Femur (tissue), 1 donor: Measurements from ENCODE around the gene KLF4.
"Not testable (repeated sequence)": the region's sequence is repeated elsewhere in the genome, so short reads cannot be mapped to it uniquely, and the experiment has no call there.

Source experiments
- DNase-seq: peaks from one replicate; pipeline ENCODE4 v3.0.0-alpha.2; 2017

Gene KLF4

DNA sequence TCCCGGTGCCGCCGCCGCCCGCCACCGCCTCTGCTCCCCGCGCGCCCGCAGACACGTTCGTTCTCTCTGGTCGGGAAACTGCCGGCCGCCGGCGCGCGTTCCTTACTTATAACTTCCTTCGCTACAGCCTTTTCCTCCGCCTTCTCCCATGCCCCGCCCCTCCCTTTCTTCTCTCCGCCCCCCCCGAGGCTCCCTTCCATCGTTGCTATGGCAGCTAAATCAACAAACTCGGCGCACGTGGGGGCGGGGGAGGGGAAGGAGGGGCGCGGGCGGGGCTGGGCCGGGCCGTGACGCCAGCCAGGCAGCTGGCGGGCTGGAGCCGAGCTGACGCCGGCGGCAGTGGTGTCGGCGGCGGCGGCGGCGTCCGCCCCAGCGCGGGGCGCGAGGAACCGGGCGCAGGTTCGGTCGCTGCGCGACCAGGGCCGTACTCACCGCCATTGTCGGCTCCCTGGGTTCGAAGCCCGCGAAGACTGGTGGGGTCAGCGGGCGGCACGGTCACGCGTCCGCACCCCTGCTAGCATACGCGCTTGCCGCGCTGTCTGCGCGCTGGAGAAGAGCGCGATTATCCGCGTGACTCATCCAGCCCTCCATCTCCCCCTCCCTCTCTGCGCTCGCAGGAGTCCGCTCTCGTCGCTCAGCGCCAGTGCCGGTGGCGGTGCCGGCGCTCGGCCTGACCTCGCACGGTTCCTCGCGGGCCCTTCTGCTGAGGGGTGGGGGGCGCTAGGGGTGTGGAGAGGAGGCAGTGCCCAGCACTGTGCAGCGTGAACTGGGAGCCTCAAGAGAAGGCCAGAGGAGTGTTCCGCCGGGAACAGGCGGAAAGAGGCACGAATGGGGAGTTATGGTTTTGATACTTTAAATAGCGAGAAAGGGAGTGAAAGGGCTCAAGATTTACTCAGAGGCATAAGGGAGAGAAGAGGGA is at the start of gene KLF4:
Gene KLF4, minus strand, starts transcription at position 83 of the 919 bp plus-strand sequence. CDS start 597 bp downstream, outside the sequence.
- peak; percentile 96 for DNase-seq

DNA sequence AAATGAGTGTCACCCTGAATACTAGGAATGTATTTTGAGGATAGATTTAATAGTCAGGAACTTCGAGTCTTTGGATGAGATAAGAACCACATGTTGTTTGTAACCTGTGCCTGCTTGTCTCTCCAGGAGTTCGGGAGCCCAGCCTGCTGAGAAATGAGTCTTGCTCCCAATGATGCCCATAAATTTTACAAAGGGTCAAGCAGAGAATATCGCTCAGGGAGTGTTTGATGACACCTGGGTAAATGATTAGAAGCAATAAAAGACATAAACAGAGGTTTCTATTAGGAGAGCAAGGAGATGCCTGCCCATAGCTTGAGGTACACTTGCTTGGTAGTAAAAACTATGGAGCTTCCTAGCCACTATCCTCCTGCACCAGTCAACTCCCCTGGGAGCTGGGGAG is 46.9 kb upstream of the KLF4 start:
- DNase-seq = no peak

DNA sequence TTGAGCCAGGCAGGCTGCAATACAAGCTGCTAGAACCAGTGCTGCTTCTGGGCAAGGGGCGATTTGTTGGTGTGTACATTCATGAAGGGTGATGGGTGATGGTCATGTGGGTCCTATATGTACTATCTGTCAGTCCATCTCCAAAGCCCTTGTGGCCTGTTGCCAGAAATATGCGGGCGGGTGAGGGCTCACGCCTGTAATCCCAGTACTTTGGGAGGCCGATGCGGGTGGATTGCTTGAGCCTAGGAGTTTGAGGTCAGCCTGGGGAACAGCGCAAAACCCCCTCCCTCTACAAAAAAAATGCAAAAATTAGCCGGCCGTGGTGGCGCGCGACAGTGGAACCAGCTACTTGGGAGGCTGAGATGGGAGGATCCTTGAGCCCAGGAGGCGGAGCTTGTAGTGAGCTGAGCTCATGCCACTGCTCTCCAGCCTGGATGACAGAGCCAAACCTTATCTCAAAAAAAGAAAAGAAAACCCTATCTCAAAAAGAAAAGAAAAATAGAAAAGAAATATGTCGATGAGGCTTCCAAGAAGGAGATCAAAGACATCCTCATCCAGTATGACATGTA is 45.0 kb upstream of the KLF4 start:
- no peak for DNase-seq

DNA sequence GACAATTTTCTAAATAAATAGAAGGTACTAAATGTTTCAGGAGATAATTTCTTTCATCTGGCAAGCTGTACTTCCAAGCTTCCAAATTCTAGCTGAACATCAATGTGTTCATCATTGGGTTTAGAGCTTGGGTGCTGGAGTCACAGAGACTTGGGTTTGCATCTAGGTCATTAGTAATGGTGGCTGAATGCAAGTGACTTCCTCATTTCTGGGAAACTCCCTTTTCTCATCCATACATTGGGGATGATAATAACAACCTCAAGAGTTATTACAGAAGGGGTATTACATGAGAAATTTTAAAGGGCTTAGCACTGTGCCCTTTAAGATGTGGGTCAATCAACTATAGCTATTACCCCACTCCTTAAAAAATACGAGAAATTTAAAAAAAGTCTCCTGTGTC is 41.1 kb upstream of the KLF4 start:
- DNase-seq = no peak

DNA sequence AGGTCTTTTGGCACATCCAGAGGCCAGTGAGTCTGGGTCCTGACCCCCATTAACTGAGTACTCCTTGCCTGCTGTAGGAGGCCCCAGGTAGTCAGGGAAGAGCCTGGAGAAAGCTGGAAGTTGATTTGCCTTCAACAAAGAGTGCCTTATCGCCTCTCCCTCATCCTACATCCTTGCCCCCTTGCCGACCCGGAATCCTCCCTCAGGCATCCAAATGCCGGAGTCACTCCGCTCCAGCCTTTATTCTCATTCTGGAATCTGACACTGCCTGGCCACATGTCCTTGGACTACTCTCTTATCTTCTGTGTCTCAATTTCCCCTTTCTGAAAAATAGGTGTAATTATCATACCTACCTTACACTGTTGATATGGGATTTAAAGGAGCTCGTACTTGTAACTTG is 39.1 kb upstream of the KLF4 start:
- no peak for DNase-seq

DNA sequence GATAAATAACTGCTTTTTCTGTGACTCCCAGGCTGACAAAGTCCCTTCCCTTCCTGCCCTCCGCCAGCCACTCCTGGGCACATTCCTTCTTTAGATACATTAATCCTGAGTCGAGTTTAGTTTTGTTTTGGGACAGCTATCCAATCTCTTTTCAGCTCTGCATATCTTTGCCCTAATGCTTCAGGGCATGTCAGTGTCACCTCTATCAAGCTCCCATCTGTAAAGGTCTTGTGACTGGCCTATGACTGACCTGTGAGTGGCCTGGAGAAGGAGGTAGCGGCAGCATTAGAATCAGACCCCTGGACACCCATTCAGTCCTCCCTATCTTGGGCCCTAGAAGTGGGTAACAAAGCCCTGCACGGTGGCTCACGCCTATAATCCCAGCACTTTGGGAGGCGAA is 34.0 kb upstream of the KLF4 start:
- no peak for DNase-seq

DNA sequence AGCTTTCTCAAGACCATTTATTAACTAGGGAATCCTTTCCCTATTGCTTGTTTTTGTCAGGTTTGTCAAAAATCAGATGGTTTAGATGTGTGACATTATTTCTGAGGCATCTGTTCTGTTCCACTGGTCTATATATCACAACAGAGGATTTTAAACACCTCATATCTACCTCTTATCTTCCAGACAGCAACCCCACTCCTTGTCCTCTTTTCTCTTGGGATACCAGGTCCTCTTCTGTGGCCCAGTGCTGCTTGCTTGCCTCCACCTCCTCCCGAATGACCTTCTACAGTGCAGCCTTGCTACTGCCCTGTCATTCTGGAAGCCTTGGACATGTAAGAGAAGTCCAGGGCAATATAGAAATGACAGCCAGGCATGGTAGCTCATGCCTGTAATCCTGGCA is 30.6 kb upstream of the KLF4 start:
- DNase-seq = no peak

DNA sequence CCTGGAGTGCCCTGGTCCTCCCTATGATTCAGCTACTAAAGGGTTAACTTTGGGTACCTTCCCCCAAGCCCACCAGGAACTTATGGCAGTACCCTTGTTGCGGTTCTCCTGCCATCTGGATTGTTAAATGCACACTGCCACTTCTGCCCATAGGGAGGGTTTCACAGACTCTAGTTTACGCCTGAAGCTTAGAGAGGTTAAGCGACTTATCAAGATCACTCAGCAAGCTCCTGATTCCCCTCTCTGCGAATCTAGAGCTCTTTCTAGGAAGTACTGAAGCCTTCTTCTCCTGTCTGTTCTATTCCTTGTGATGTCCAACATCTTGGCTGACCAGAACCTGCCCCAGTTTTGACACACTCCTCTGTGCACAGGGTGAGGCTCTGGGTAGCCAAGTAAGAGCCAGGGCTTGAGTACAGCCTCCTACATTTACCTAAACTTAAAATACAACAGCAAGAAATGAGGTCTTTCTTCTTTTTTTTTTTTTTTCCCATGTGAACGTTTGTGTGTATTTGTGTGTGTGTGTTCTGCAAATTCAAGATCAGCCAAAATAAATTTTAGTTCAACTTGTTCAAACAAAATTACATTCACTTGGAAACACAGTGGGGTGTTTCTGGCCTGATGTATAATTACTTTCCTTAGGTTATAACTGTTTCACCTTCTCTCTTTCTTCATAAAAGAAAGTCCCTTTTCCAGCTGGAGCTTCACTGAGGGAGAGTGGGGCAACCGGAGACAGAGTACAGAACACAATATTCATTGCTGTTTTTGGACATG is 28.7 kb upstream of the KLF4 start:
- no peak for DNase-seq

DNA sequence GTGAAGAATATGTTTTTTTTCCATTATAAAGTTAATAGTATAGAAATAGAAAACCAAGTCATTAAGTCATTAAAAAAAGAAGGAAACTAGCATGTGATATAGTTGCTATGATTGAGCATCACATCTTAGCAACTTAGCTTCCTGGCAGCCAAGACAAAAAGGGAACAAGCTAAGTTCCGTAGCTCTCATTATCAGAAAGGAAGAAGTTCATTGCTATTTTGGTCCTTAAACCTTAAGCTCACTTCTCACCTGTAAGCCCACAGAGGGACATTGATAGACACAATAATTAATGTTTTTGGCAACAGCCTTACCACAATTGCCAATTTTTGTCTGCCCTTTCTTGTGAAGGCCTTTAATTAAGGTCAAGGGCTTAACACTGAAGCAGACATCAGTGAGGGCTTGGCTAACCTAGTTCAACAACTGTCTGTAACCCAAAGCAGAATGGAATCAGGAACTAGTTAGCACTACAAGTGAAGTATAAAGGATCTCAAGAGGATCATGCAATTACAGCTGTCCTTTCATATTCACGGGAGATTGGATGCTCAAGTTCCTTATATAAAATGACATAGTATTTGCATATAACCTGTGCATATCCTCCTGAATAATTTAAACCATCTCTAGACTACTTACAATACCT is 24.0 kb upstream of the KLF4 start:
- no peak for DNase-seq

DNA sequence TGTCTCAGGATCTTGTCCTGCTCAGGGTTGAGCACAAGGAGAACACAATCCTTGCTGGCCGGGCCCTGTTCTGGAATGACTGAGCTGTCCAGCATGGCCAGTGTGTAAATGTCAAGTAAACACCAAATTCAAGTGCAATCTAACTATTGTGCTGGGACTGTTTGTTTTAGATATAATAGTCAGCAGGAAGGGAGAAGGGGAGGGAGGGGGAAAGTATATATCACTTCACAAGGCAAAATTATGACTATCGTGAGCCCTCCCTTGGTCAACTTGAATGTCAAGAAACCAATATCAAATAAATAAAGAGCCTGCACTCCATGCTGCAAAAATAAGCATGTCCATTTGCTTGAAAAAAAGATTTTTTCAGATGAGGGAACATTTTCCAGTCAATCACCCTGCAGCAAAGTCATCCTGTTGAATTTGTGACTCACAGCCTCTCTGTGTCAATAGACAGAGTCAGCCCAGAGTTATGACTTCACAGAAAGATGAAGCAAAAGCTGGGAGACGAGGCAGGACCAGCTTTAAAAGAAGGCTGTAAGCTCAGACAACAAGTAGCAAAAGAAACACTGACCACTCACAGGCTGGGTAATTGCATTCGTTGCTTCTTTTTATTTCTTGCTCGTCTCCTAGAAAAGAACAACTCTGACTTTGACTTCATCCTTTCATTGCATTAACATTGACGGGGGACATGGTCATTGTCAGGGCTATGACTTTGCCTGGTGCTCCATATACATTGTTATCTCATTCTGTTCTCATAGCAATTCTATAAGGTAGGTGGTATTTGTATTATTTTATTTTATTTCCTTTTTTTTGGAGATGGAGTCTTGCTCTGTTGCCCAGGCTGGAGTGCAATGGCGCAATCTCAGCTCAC is 15.3 kb upstream of the KLF4 start:
- DNase-seq = no peak

DNA sequence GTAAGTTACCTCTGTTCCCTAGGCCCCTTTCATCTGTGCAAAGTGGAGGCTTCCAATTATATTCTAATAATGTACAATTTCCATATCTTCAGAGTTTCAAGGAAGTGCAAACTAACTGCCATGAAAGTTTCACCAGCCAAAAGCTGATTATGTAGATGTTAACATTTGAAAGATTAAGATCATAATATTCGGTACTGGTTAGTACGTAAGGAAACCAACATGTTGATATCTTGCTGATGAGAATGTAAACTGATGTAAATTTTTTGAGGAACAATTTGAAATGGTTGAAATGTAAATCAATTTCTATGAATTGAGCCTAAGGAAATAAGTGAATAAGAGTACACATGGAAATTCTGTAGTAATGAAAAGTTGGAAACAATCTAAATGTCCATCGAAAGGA is 12.9 kb upstream of the KLF4 start:
- DNase-seq = no peak

DNA sequence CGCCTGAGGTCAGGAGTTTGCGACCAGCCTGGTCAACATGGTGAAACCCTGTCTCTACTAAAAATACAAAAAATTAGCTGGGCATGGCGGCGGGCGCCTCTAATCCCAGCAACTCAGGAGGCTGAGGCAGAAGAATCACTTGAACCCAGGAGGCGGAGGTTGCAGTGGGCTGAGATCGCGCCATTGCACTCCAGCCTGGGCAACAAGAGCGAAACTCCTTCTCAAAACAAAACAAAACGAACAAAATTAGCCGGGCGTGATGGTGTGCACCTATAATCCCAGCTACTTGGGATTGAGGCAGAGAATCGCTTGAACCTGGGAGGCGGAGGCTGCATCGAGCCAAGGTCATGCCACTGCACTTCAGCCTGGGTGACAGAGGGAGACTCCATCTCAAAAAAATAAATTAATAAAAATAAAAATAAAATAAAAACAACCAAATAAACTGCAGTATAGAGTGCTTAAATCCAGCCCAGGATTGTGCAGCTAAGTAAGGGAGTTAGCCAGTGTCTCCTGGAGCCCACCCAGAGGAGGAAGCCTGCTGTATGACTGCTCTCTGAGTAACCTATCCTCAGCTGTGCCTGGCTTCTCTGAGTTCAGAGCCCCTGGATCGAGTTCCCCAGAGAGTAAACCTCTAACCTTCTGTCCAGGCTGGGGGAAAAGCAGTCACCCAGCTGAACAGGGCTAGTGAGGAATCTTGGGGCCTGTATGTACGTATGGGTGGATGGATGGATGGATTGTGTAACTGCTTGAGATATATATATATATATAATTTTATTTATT is 11.0 kb upstream of the KLF4 start:
- DNase-seq = not testable (repeated sequence)

DNA sequence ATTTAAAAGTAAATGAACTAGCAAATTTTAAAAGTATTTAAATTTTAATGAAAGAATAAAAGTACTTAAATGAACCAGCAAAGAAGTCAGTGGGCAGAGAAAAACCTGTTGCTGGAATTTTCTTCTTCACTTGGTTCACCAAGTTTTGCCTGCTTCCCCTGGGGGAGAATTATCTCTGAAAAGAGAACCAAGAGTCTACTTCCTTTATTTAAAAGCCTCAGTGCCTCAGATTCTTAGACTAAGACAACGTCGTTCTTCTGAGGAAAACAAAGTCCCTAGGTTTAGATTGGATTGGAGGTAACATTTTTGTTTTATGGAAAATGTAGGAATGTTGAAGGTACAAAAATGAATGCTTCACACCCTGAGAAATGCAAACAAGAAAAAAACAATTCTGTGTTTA is 7.4 kb upstream of the KLF4 start:
- DNase-seq = no peak

DNA sequence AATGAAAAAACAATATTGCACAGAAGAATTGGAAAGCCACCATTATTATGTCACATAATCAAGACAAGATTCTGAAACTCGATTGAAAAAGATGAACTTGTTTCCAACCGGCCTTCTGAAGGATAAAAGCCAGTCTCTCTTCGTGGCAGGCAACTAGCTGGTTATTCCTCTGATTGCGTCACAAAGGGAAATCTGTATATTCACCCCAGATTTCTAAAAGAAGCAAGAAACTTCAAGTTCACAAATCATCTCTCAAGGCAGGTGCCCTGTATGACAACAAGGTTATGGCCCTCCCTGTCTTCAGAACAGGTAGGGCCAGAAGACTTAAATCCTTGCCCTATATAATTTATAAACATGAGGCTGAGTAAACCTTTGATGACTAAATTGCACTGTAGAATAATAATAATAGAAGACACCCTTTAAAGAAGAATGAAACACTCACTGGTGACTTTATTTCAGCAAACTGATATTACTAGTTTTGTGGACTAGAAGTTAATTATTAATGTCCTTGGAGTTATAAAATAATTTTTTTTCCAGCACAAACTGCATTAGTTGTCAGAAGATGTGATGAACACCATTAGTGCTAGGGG is 2.9 kb upstream of the KLF4 start:
- no peak for DNase-seq

DNA sequence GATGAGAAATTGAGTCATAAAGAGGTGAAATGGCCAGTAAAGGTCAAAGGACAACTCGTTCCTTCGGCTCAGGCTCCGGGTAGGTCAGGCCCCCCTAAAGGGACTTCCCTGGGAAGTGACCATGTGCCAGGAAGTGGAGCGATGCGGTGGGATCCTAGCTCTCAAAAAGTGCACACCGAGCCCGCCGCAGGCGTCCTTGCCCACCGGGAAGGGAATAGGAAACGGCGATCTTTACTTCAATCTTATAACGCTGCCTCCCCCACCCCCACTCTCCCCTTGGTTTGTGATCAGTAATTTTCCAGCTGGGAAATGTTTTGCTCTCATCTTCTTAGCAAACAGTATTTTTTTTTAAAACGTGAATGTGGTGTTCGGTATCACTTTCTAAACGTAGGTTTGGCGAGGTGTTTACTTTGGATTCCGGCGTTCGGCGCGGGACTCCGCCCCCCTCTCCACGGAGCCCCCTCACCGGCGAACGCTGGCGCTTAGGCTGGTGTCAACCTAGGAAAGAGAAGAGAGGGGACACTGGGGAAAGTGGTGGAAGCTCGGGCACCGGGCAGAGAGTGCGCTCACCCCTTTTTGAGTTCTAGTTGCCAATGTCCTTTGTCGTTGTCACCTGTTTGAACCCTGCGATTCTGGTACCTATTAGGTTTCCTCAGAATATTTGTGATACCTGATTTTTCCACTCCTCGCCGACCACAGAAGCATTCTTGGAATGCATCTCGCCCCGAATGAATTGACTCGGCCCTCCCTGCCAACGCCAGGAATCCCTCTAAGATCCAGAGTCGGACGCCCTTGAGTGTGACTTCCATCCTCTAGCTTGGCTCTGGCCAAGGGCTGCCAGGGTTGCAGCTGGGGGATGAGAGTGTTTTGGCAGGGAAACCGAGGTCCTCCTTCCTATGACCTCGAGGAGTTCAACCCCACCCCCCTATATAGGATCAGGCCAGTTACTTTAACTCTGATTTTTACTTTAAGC is 1.8 kb upstream of the KLF4 start:
- DNase-seq = peak; percentile 70

DNA sequence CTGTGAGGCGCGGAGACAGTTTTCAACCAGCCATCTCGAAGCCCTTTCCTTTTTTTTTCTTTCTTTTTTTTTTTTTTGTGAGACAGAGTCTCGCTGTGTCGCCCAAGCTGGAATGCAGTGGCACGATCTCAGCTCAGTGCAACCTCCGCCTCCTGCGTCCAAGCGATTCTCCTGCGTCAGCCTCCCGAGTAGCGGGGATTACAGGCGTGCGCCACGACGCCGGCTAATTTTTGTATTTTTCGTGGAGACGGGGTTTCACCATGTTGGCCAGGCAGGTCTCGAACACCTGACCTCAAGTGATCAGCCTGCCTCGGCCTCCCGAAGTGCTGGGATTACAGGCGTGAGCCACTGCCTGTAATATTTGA is 1.0 kb upstream of the KLF4 start:
- peak; percentile 52 for DNase-seq

DNA sequence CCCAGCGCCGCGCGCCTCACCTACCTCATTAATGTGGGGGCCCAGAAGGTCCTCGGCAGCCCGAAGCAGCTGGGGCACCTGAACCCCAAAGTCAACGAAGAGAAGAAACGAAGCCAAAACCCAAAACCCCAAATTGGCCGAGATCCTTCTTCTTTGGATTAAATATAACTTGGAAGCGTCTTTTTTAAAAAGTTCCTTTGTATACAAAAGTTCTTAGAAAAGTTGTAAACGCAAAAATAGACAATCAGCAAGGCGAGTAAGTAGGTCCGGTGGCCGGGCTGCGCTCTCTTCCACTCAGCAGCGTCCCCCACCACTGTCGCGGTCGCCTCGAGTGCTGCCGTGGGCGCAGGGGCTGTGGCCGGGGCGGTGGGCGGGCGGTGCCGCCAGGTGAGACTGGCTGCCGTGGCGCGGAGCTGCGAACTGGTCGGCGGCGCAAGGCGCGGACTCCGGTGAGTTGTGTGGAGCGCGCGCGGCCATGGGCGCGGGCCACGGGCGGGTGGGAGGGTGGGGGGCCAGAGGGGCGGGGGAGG is 360 bp downstream of the KLF4 start:
- no peak for DNase-seq

DNA sequence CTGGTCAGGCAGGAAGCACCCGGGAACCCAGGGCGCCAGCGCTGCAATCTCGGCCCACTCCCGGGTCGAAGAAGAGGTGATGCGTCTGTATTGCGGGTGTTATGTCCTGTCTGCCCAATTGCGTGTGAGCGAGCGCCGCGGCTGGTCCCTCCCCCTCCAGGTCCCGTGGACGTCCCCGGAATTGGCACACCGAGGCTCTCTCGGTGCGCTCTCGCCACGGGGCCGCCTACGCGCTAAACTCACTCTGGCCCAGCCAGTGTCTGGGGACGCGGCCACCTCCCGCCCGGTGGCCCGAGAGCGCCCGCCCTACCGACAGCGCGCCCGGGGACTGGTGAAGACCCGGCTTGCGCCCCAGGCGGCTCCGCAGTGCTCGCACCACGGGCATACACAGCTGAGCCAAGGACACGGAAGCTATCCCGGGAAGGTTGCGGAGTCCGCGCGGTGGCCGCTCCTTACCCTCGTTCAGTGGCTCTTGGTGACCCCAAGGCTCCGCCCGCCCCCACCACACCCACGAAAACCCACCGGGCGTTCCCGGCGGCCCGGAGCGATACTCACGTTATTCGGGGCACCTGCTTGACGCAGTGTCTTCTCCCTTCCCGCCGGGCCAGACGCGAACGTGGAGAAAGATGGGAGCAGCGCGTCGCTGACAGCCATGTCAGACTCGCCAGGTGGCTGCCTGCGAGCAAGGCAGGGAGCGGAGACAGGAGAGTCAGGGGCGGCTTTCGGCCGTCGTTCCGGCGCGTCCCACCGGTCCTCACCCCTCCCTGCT is 1.0 kb downstream of the KLF4 start:
- peak; percentile 83 for DNase-seq
